LoVo (cell line): ENCODE results near the gene CORT.

Source experiments
- DNase-seq: peaks from one replicate; pipeline ENCODE4 v3.0.0-alpha.2; 2016; ENCODE audit warnings: low spot score

The CORT gene

DNA sequence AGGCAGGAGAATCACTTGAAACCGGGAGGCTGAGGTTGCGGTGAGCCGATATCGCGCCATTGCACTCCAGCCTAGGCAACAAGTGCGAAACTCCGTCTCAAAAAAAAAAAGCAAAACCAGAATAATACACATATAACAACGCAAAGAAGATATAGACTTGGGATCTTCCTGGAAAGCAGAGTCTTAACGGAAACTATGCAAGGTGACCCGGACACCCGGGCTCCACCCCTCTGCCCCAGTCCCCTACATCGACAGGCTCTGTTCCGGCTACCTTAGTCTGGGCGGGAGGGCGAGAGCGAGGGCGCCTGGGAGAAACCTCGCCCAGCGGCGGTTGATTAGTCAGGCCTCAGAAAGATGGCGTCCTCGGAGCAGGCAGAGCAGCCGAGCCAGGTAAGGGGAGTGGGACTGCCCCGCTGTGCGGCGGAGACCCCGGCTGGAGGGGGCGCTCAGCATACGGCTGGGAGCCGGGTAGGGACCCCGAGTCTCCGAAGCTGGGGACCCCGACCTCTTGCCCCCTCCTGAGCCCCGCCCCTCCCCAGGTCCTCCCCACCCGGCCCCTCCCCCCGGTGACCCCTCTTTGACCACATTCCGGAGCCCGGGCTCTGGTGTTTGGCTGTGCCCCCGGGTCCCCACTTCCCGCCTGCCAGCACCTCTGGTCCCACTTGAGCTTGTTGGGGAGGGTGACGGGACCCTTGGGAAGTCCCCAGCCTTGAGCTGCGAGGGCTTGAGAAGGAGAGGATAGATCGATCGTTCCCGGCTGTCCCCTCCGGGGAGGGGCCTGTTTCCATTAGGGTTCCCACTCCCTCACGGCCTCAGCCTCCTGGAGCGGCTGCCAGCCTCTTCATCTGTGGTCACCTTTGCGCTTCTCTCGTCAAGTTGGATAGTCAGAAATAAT is 25.0 kb downstream of the CORT start, which contains the start of gene PEX14:
Gene PEX14, plus strand, starts transcription at position 338 of the 895 bp plus-strand sequence. Its CDS starts 17 bp downstream, at position 355.
- peak; percentile 92 for DNase-seq

- no peak for DNase-seq
Measured at GRCh38 chr1:10475510-10475909, 25.7 kb downstream of the CORT start.

- DNase-seq: no peak
Measured at GRCh38 chr1:10479296-10479695, 29.5 kb downstream of the CORT start.

- DNase-seq: no peak
Measured at GRCh38 chr1:10480614-10481013, 30.8 kb downstream of the CORT start.

GRCh38 chr1:10484521-10484920 is 34.7 kb downstream of the CORT start:
- no peak for DNase-seq

DNA sequence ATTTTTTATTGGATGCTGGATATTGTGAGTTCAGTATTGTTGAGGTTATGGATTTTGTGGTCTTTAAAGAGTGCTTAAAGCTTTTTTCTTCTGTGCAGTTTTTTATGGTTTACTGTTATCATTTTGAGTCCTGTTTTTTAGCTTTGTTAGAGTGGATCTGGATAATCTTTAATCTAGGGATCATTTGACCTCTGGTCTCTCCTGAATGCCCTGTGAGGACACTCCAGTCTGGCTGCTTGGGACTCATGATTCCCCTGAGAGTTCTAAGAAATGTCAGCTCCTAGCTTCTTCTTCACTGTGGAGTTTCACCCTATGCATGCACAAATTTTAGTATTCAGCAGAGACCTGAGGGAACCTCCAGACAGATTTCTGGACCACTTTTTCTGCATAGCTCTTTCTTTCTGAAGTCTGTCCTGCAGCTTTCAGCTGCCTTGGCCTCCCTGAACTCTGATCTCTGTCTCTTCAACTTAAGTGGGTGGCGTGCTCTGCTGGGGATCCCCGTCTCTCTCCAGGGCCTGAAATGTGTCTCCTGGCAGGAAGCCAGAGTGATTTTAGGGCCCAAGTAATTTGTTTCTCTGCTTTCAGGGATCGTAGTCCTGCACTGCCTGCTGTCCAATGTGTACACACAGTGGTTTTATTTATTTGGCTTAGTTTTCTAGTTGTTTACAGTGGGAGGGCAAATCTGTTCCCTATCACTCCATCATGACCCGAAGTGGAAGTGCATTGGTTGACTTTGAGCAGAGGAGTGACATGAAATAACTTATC is 39.6 kb downstream of the CORT start:
- DNase-seq: no peak

DNA sequence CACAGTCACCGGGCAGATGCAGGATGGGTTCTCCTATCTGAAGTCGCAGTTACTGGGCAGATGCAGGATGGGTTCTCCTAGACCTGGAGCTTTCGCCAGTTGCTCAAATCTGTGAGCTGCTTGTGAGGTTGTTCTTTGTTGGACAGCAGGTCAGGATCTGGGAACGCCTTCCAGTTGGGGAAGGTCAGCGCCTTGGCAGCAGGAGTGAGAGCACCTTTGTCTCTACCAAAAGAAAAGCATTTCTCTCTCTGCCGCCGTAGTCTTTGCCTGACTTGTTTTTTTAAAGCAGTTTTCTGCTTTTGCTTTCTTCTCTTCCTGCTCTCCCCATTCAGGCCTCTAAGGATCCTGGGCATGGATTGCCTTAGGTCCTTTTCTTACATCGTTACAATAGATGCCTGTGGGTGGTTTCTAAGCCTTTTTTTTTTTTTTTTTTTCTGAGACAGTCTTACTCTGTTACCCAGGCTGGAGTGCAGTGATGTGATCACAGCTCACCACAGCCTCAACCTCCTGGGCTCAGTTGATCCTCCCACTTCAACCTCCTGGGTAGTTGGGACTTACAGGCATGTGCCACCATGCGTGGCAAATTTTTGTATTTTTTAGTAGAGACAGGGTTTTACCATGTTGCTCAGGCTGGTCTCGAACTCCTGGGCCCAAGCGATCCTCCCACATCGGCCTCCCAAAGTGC is 40.6 kb downstream of the CORT start:
- no peak for DNase-seq

GRCh38 chr1:10494418-10494753 is 44.6 kb downstream of the CORT start:
- DNase-seq: no peak

GRCh38 chr1:10494754-10495474 is 45.1 kb downstream of the CORT start:
- DNase-seq: peak; percentile 61

DNA sequence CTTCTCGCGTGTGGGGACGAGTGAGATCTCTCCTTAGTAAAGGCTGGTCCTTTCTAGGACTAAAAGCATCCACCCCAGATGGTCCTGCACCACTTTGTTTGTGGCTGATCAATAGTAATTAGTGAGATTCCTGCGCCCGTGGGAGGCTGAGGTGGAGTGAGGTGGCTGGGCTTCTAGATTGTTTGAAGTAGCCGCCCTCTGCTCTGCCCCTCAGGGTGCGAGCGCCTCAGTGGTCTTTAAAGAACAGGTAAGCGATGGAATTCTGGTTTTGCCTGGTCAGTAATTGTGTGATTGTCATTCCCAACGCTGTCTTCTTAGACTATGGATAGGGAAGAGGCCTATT is 45.6 kb downstream of the CORT start:
- no peak for DNase-seq

- DNase-seq: no peak
Measured at GRCh38 chr1:10495952-10496351, 46.1 kb downstream of the CORT start.

GRCh38 chr1:10497109-10497508 is 47.3 kb downstream of the CORT start:
- no peak for DNase-seq

DNA sequence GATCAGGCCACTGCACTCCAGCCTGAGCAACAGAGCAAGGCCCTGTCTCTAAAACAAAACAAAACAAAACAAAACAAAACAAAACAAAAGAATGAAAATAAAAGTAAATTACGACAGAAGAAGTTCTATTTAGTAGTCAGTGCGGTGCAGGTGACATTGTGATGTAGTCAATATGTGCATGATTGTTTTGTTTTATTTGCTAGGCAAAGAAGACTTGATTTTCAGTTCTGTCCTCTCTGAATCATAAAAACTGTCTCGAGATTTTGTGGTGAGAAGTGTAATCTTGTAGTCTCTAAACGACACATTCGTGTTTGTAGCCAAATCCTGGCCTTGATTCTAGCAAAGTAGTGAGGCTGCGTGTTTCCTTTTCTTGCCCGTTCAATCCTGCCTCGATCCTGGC is 48.4 kb downstream of the CORT start:
- DNase-seq: no peak
